NCI-H2081 (cell line): ENCODE measurements around the gene CTXND1.
"Not testable (repeated sequence)": the region's sequence is repeated elsewhere in the genome, so short reads cannot be mapped to it uniquely, and the experiment has no call there.

Source experiments
- DNase-seq, 2 experiments: peaks; one replicate each; lab custom pipeline; 2025; lab: John Stamatoyannopoulos, UW

The CTXND1 gene

GRCh38 chr15:80252121-80252518 is at the start of gene CTXND1:
Gene CTXND1, minus strand, starts transcription at chr15:80252213. Its CDS starts 50,264 bp downstream, at chr15:80201949.
- DNase-seq, result peak in 1 of 2 experiments; percentile 37

- no peak for DNase-seq
These were observed 49.5 kb upstream of the CTXND1 start for GRCh38 chr15:80301472-80301871.

- DNase-seq, result not testable (repeated sequence)
These were observed 43.8 kb upstream of the CTXND1 start for GRCh38 chr15:80295777-80296176.

- no peak for DNase-seq
These were observed 40.1 kb upstream of the CTXND1 start for GRCh38 chr15:80292079-80292478.

- DNase-seq, result not testable (repeated sequence)
These were observed 38.9 kb upstream of the CTXND1 start for GRCh38 chr15:80290891-80291290.

- no peak for DNase-seq
These were observed 37.8 kb upstream of the CTXND1 start for GRCh38 chr15:80289528-80290495.

- DNase-seq, result no peak
These were observed 36.1 kb upstream of the CTXND1 start for GRCh38 chr15:80288131-80288530.

- no peak for DNase-seq
These were observed 34.0 kb upstream of the CTXND1 start for GRCh38 chr15:80286055-80286454.

- DNase-seq, result no peak
These were observed 33.4 kb upstream of the CTXND1 start for GRCh38 chr15:80285379-80285778.

GRCh38 chr15:80283531-80283930 is 31.5 kb upstream of the CTXND1 start:
- DNase-seq, result no peak

GRCh38 chr15:80277147-80277546 is 25.1 kb upstream of the CTXND1 start:
- DNase-seq, result no peak

- no peak for DNase-seq
These were observed 23.9 kb upstream of the CTXND1 start for GRCh38 chr15:80275961-80276360.

- DNase-seq, result no peak
These were observed 23.0 kb upstream of the CTXND1 start for GRCh38 chr15:80274996-80275395.

GRCh38 chr15:80274554-80274953 is 22.5 kb upstream of the CTXND1 start:
- no peak for DNase-seq

GRCh38 chr15:80272987-80273386 is 21.0 kb upstream of the CTXND1 start:
- DNase-seq, result no peak

- no peak for DNase-seq
These were observed 18.5 kb upstream of the CTXND1 start for GRCh38 chr15:80270472-80270871.

GRCh38 chr15:80268101-80268500 is 16.1 kb upstream of the CTXND1 start:
- DNase-seq, result no peak

GRCh38 chr15:80267658-80268057 is 15.6 kb upstream of the CTXND1 start:
- no peak for DNase-seq

- no peak for DNase-seq
These were observed 14.7 kb upstream of the CTXND1 start for GRCh38 chr15:80266745-80267144.

- DNase-seq, result no peak
These were observed 14.1 kb upstream of the CTXND1 start for GRCh38 chr15:80266113-80266512.

GRCh38 chr15:80265021-80265420 is 13.0 kb upstream of the CTXND1 start:
- DNase-seq, result no peak

GRCh38 chr15:80264031-80264430 is 12.0 kb upstream of the CTXND1 start:
- DNase-seq, result no peak

GRCh38 chr15:80260551-80260950 is 8.5 kb upstream of the CTXND1 start:
- DNase-seq, result no peak
